Fibroblast of lung (primary cell): ENCODE results near the gene FANCL. TPM values are rescaled to one million over a fixed set of nuclear protein-coding genes. Genes with fewer than 3 reads are reported as not detected.
A peak's percentile ranks its signal among the peaks of the same experiment; 100 is the strongest.

Source experiments
- DNase-seq, 2 donors: peaks; one replicate each; pipeline versions ENCODE4 v3.0.0 to v3.0.0-alpha.2; 2010; ENCODE audit warnings: low read depth in 2 of 2
- H2AFZ ChIP-seq: 2 replicates; pipeline ENCODE4 v1.5.1; 2012; ENCODE audit warnings: low read length, control low read depth, inconsistent platforms
- H3K27ac ChIP-seq: 2 replicates; pipeline ENCODE4 v1.5.1; 2011; ENCODE audit warnings: low read length, control low read depth; ENCODE audit not compliant: insufficient read depth
- H3K27me3 ChIP-seq: 2 replicates; pipeline ENCODE4 v1.5.1; 2011; ENCODE audit warnings: mild to moderate bottlenecking, low read length; ENCODE audit not compliant: control insufficient read depth, insufficient read depth
- H3K36me3 ChIP-seq: 2 replicates; pipeline ENCODE4 v1.5.1; 2011; ENCODE audit warnings: low read length; ENCODE audit not compliant: control insufficient read depth, insufficient read depth
- H3K4me1 ChIP-seq: 2 replicates; pipeline ENCODE4 v1.5.1; 2011; ENCODE audit warnings: low read length; ENCODE audit not compliant: control insufficient read depth, insufficient read depth; ENCODE audit errors: extremely low read depth
- H3K4me2 ChIP-seq: 2 replicates; pipeline ENCODE4 v1.5.1; 2011; ENCODE audit warnings: low read length, control low read depth; ENCODE audit not compliant: insufficient read depth; ENCODE audit errors: extremely low read depth
- H3K4me3 ChIP-seq, 4 experiments: fragments of 200-600 bp in 1 of 4; sonication (generic) in 1 of 4; replicated peaks in 1 of 4; 2 replicates each; pipeline ENCODE4 v1.5.1; 2011 to 2016; ENCODE audit warnings: low read length in 4 of 4, low read depth in 3 of 4, mild to moderate bottlenecking in 3 of 4, control low read depth in 2 of 4, inconsistent platforms in 1 of 4, mixed read lengths in 1 of 4; ENCODE audit not compliant: insufficient read depth in 1 of 4; ENCODE audit errors: control extremely low read depth in 1 of 4
- H3K79me2 ChIP-seq: 2 replicates; pipeline ENCODE4 v1.5.1; 2012; ENCODE audit warnings: mild to moderate bottlenecking, low read length, inconsistent platforms; ENCODE audit not compliant: control insufficient read depth, insufficient read depth
- H3K9ac ChIP-seq: 2 replicates; pipeline ENCODE4 v1.5.1; 2011; ENCODE audit warnings: mild to moderate bottlenecking, low read length, control low read depth; ENCODE audit not compliant: insufficient read depth
- H3K9me3 ChIP-seq: 2 replicates; pipeline ENCODE4 v1.5.1; 2012; ENCODE audit warnings: low read depth, low read length; ENCODE audit not compliant: control insufficient read depth, insufficient read depth
- H4K20me1 ChIP-seq: 2 replicates; pipeline ENCODE4 v1.5.1; 2011; ENCODE audit warnings: low read length; ENCODE audit not compliant: control insufficient read depth, insufficient read depth; ENCODE audit errors: extremely low read depth
- CTCF ChIP-seq, 2 donors: IDR thresholded peaks in 1 of 2; conservative IDR thresholded peaks in 1 of 2; 1 replicate in 1 of 2; 2 replicates in 1 of 2; pipeline ENCODE4 v1.5.1; 2011 to 2012; ENCODE audit warnings: low read length in 2 of 2, control low read depth in 1 of 2, inconsistent platforms in 1 of 2, low read depth in 1 of 2, mild to moderate bottlenecking in 1 of 2
- EZH2 ChIP-seq: IDR thresholded peaks from 2 replicates; pipeline ENCODE4 v1.5.1; 2012; ENCODE audit warnings: low read length, control low read depth, mild to moderate bottlenecking; ENCODE audit errors: missing control alignments
- polyA plus RNA-seq, 2 donors: library from polyadenylated mRNA; depleted of rRNA in 1 of 2; stranded (reverse) in 1 of 2; unstranded in 1 of 2; fragments of >200 nt; gene quantifications; 2 replicates each; pipeline ENCODE4 v1.2.1, GENCODE V29; 2011 to 2012; ENCODE audit warnings: missing spikeins in 1 of 2
- total RNA-seq: library from RNA; depleted of rRNA; stranded (reverse); fragments of >200 nt; gene quantifications from 2 replicates; pipeline ENCODE4 v1.2.1, GENCODE V29; 2014

Gene FANCL
- total and polyA plus RNA-seq, 2 donors (not counting 1 experiment from before 2014, with no cell fraction given): 15.2 to 19.7 TPM

- no peak overlapping the region for H3K4me3 ChIP-seq
- no peak for DNase-seq
- no peaks in the 10 kb centered on the region for H3K79me2 ChIP-seq
- H3K36me3 ChIP-seq: no peaks in the 10 kb centered on the region
- H3K27me3 ChIP-seq: no peaks in the 10 kb centered on the region
- H3K4me2 ChIP-seq: no peak overlapping the region
- H3K9me3 ChIP-seq: no peaks in the 10 kb centered on the region
- no peak overlapping the region for H2AFZ ChIP-seq
- no peak for TF ChIP-seq CTCF (conservative IDR thresholded peaks at IDR 0.05 in 1 of 2, IDR thresholded peaks at IDR 0.05 in 1 of 2; ENCODE audit: low read depth in 1 of 2, low read length in 2 of 2)
- H3K9ac ChIP-seq: no peak overlapping the region
- H4K20me1 ChIP-seq: no peaks in the 10 kb centered on the region
- H3K4me1 ChIP-seq: no peaks in the 10 kb centered on the region
- no peak overlapping the region for H3K27ac ChIP-seq
Measured at GRCh38 chr2:58207189-58207588, 33.9 kb downstream of the FANCL start.

GRCh38 chr2:58206785-58207184, 34.3 kb downstream of the FANCL start:
- H3K9me3 ChIP-seq: no peaks in the 10 kb centered on the region
- no peak overlapping the region for H3K4me2 ChIP-seq
- no peak for DNase-seq
- H3K9ac ChIP-seq: no peak overlapping the region
- H3K27ac ChIP-seq: no peak overlapping the region
- no peak overlapping the region for H3K4me3 ChIP-seq
- no peaks in the 10 kb centered on the region for H4K20me1 ChIP-seq
- H2AFZ ChIP-seq: no peak overlapping the region
- no peaks in the 10 kb centered on the region for H3K79me2 ChIP-seq
- H3K36me3 ChIP-seq: no peaks in the 10 kb centered on the region
- no peaks in the 10 kb centered on the region for H3K27me3 ChIP-seq
- H3K4me1 ChIP-seq: no peaks in the 10 kb centered on the region
- TF ChIP-seq EZH2: no peak
- TF ChIP-seq CTCF (conservative IDR thresholded peaks at IDR 0.05 in 1 of 2, IDR thresholded peaks at IDR 0.05 in 1 of 2; ENCODE audit: low read depth in 1 of 2, low read length in 2 of 2): no peak

- H3K27me3 ChIP-seq: no peaks in the 10 kb centered on the region
- TF ChIP-seq EZH2 (no peak), CTCF (conservative IDR thresholded peaks at IDR 0.05 in 1 of 2, IDR thresholded peaks at IDR 0.05 in 1 of 2; ENCODE audit: low read depth in 1 of 2, low read length in 2 of 2) (no peak)
- H3K4me2 ChIP-seq: no peak overlapping the region
- H3K79me2 ChIP-seq: no peaks in the 10 kb centered on the region
- H2AFZ ChIP-seq: no peak overlapping the region
- no peak overlapping the region for H3K9ac ChIP-seq
- H3K4me3 ChIP-seq: no peak overlapping the region
- H3K4me1 ChIP-seq: no peaks in the 10 kb centered on the region
- DNase-seq: peak in 1 of 2 donors; percentile 48
- no peaks in the 10 kb centered on the region for H3K9me3 ChIP-seq
- no peak overlapping the region for H3K27ac ChIP-seq
- H3K36me3 ChIP-seq: no peaks in the 10 kb centered on the region
- no peaks in the 10 kb centered on the region for H4K20me1 ChIP-seq
Measured at GRCh38 chr2:58204195-58204959, 36.7 kb downstream of the FANCL start.
